Activated naive CD8-positive, alpha-beta T cell (primary cell): Measurements from ENCODE around the gene ZNF774.

Source experiments
- H3K27ac Mint-ChIP-seq: one replicate; pipeline ENCODE4 v1.8.0; 2021; ENCODE audit warnings: mixed read lengths
- H3K27me3 Mint-ChIP-seq: one replicate; pipeline ENCODE4 v1.8.0; 2021; ENCODE audit warnings: mixed read lengths
- H3K36me3 Mint-ChIP-seq: one replicate; pipeline ENCODE4 v1.8.0; 2021; ENCODE audit warnings: mixed read lengths
- H3K4me1 Mint-ChIP-seq: one replicate; pipeline ENCODE4 v1.8.0; 2021; ENCODE audit warnings: low read depth, mixed read lengths
- H3K4me3 Mint-ChIP-seq: one replicate; pipeline ENCODE4 v1.8.0; 2021; ENCODE audit warnings: mild to moderate bottlenecking, mixed read lengths
- H3K9me3 Mint-ChIP-seq: one replicate; pipeline ENCODE4 v1.8.0; 2021; ENCODE audit warnings: low read depth, mixed read lengths

The ZNF774 gene

GRCh38 chr15:90360746-90361145, 8.7 kb downstream of the ZNF774 start:
- no peaks in the 10 kb centered on the region for H3K27me3 Mint-ChIP-seq
- H3K9me3 Mint-ChIP-seq = no peaks in the 10 kb centered on the region
- no peak overlapping the region for H3K4me3 Mint-ChIP-seq
- H3K4me1 Mint-ChIP-seq = peaks cover 19% of the 10 kb centered on the region
- no peak overlapping the region for H3K27ac Mint-ChIP-seq
- no peaks in the 10 kb centered on the region for H3K36me3 Mint-ChIP-seq

GRCh38 chr15:90362936-90363212, 10.8 kb downstream of the ZNF774 start:
- peaks cover 19% of the 10 kb centered on the region for H3K4me1 Mint-ChIP-seq
- H3K4me3 Mint-ChIP-seq = no peak overlapping the region
- H3K9me3 Mint-ChIP-seq = no peaks in the 10 kb centered on the region
- no peaks in the 10 kb centered on the region for H3K27me3 Mint-ChIP-seq
- H3K27ac Mint-ChIP-seq = no peak overlapping the region
- H3K36me3 Mint-ChIP-seq = no peaks in the 10 kb centered on the region

DNA sequence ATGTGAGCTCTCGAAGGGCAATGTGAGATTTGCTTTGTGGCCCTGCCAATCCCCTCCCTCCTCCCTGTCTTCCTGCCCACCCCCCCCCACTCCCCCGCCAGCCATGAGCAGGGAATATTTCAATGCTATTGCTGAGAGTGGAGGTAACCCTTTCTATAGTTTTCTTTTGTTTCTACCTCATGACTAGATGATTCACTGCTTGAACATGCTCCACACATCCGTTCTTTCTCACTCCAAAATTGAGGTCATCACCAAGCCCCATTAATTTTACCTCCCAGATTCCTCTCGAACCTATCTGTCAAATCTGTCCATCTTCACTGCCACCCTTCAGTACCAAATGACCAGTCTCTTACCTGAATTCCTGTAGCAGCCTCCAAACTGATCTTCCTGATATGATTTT, 12.2 kb downstream of the ZNF774 start:
- H3K27me3 Mint-ChIP-seq = no peaks in the 10 kb centered on the region
- no peaks in the 10 kb centered on the region for H3K36me3 Mint-ChIP-seq
- no peaks in the 10 kb centered on the region for H3K9me3 Mint-ChIP-seq
- H3K27ac Mint-ChIP-seq = no peak overlapping the region
- no peak overlapping the region for H3K4me3 Mint-ChIP-seq
- peaks cover 19% of the 10 kb centered on the region for H3K4me1 Mint-ChIP-seq

DNA sequence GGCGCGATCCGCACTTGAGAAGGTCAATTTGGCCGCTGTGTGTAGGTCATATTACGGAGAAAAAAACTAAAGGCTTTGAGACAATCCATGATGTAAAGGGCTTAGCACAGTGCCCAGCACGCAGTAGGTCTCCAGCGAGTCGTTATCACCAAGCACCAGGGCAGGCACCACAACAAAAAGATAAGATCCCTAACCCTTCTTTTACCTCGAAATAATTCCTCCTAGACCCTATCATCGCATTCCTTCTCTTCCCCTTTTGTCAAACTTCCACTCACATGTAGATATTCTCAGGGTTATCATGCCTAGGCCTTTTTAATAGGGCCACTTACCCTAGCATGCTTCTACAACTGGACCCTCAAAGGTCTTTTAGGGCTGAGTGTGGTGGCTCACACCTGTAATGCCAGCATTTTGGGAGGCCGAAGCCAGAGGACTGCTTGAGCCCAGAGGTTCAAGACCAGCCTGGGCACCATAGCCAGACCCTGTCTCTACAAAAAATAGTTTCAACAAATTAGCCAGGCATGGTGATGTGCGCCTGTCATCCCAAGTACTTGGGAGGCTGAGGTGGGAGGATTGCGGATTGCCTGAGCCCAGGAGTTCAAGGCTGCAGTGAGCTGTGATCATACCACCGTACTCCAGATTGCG, 13.5 kb downstream of the ZNF774 start:
- Mint-ChIP-seq H3K9me3 (no peaks in the 10 kb centered on the region), H3K4me1 (peaks cover 19% of the 10 kb centered on the region), H3K4me3 (no peak overlapping the region), H3K36me3 (no peaks in the 10 kb centered on the region), H3K27ac (no peak overlapping the region), H3K27me3 (no peaks in the 10 kb centered on the region)

GRCh38 chr15:90367576-90367975, 15.5 kb downstream of the ZNF774 start:
- Mint-ChIP-seq H3K4me1 (peaks cover 11% of the 10 kb centered on the region), H3K36me3 (no peaks in the 10 kb centered on the region), H3K27me3 (no peaks in the 10 kb centered on the region), H3K4me3 (no peak overlapping the region), H3K27ac (no peak overlapping the region), H3K9me3 (no peaks in the 10 kb centered on the region)

DNA sequence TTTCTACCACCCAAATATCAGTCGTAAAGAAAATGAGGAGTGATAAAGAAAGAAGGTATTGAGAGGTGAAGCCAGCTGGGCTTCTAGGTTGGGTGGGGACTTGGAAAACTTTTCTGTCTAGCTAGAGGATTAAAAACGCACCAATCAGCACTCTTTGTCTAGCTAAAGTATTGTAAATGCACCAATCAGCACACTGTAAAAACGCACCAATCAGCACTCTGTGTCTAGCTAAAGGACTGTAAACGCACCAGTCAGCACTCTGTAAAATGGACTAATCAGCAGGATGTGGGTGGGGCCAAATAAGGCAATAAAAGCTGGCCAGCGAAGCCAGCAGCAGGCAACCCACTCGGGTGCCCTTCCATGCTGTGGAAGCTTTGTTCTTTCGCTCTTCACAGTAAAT, 23.0 kb downstream of the ZNF774 start:
- peaks cover 44% of the 10 kb centered on the region for H3K4me1 Mint-ChIP-seq
- H3K36me3 Mint-ChIP-seq = peaks cover 2% of the 10 kb centered on the region
- no peak overlapping the region for H3K4me3 Mint-ChIP-seq
- H3K27ac Mint-ChIP-seq = no peak overlapping the region
- peaks cover 4% of the 10 kb centered on the region for H3K9me3 Mint-ChIP-seq
- no peaks in the 10 kb centered on the region for H3K27me3 Mint-ChIP-seq

- Mint-ChIP-seq H3K36me3 (peaks cover 4% of the 10 kb centered on the region), H3K27me3 (no peaks in the 10 kb centered on the region), H3K27ac (peak overlapping the region; percentile 94), H3K4me3 (peak overlapping the region; percentile 70), H3K4me1 (peaks cover 48% of the 10 kb centered on the region), H3K9me3 (peaks cover 4% of the 10 kb centered on the region)
These were observed 24.7 kb downstream of the ZNF774 start for GRCh38 chr15:90376789-90377188.

- H3K36me3 Mint-ChIP-seq = peaks cover 4% of the 10 kb centered on the region
- H3K4me3 Mint-ChIP-seq = no peak overlapping the region
- no peaks in the 10 kb centered on the region for H3K27me3 Mint-ChIP-seq
- H3K9me3 Mint-ChIP-seq = peaks cover 4% of the 10 kb centered on the region
- H3K27ac Mint-ChIP-seq = no peak overlapping the region
- H3K4me1 Mint-ChIP-seq = peaks cover 48% of the 10 kb centered on the region
These were observed 27.2 kb downstream of the ZNF774 start for GRCh38 chr15:90379263-90379662.

GRCh38 chr15:90381515-90381914, 29.4 kb downstream of the ZNF774 start:
- Mint-ChIP-seq H3K4me1 (peaks cover 29% of the 10 kb centered on the region), H3K27me3 (no peaks in the 10 kb centered on the region), H3K9me3 (peaks cover 4% of the 10 kb centered on the region), H3K4me3 (no peak overlapping the region), H3K27ac (no peak overlapping the region), H3K36me3 (peaks cover 2% of the 10 kb centered on the region)

DNA sequence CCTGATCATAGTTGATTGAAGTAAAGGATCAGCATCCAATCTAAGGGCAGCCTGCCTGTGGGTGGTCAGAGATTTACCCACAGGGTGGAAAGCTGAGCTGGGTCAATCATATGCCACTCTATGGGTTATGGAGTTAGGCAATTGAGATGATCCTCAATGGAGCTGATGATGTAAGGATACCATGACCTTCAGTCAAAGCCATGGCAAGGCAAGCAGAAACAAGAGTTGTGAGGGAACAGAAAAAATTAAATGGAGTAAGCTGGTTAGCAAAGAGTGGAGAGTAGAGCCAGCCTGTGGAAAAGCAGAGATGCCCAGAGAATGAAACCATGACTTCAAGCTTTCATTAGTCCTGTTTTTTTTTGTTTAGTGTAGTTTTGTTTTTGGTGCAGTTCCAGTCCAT, 30.2 kb downstream of the ZNF774 start:
- Mint-ChIP-seq H3K4me3 (no peak overlapping the region), H3K36me3 (peaks cover 2% of the 10 kb centered on the region), H3K9me3 (peaks cover 3% of the 10 kb centered on the region), H3K27ac (no peak overlapping the region), H3K27me3 (no peaks in the 10 kb centered on the region), H3K4me1 (peaks cover 21% of the 10 kb centered on the region)

DNA sequence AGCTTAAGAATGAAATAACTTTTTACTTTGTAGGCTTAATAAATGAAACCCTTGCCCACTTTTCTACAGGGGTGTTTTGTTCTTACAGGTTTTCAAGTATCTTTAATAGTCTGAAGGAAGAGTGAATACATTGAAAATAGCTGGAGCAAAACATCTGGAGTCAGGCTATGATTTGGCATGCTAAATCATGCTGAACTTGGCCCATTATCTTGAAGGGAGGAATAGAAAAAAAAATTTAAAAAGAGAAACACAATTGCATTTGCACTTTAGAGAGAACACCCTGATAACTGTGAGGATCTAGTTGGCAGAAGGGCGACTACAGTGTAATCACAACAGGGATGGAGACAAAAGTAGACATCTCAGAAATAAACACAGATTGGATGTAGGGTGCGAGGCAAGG, 34.1 kb downstream of the ZNF774 start:
- Mint-ChIP-seq H3K9me3 (no peaks in the 10 kb centered on the region), H3K4me3 (peak overlapping the region; percentile 42), H3K4me1 (peaks cover 26% of the 10 kb centered on the region), H3K36me3 (peaks cover 3% of the 10 kb centered on the region), H3K27ac (no peak overlapping the region), H3K27me3 (no peaks in the 10 kb centered on the region)

DNA sequence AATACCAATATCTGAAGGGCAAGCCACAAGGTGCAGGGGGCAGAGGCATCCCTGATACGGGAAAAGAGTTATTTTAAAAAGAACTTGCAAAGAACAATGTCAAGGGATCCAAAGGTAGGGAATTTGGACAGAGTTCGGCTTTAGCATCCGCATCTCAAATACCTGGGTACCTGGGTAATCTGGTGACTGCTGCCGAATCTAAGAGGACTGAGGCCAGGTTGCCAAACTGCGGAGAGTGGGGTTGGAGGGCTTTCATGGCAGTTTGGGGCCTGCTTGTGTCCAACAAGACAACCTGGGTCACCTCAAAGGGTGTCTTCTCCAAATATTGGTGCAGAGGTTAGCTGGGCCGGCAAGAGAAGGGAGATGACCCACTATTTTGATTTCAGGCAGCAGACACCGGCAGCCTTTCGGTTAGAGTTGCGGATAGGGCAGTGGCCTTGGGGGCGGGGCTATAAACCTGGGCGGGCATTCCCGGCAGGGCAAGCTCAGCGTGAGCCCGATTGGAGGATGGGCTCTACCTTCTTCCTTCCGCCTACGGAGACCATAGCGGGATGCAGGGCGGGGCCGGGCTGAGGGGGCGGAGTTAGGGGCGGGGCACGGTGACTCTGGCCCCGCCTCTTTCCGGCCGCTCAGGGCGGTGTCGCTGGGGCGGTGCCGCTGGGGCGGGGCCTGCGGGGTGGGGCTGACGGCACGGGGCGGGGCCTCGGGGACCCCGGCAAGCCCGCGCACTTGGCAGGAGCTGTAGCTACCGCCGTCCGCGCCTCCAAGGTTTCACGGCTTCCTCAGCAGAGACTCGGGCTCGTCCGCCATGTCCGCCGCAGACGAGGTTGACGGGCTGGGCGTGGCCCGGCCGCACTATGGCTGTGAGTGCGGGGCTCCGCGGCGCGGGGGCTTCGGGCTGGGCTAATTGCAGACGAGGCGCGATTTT, 35.7 kb downstream of the ZNF774 start, which contains the start of gene IQGAP1:
IQGAP1 (plus strand) TSS at position 709 of the 928 bp plus-strand sequence; CDS start at position 809, 100 bp downstream.
- peaks cover 9% of the 10 kb centered on the region for H3K36me3 Mint-ChIP-seq
- no peaks in the 10 kb centered on the region for H3K27me3 Mint-ChIP-seq
- peak within 1 kb of the TSS; percentile 88 for H3K4me3 Mint-ChIP-seq
- H3K9me3 Mint-ChIP-seq = no peaks in the 10 kb centered on the region
- H3K27ac Mint-ChIP-seq = peak within 1 kb of the TSS; percentile 89
- H3K4me1 Mint-ChIP-seq = peaks cover 39% of the 10 kb centered on the region

- no peaks in the 10 kb centered on the region for H3K27me3 Mint-ChIP-seq
- H3K4me3 Mint-ChIP-seq = peak overlapping the region; percentile 88
- H3K4me1 Mint-ChIP-seq = peaks cover 47% of the 10 kb centered on the region
- peak overlapping the region; percentile 89 for H3K27ac Mint-ChIP-seq
- no peaks in the 10 kb centered on the region for H3K9me3 Mint-ChIP-seq
- H3K36me3 Mint-ChIP-seq = peaks cover 9% of the 10 kb centered on the region
These were observed 36.6 kb downstream of the ZNF774 start for GRCh38 chr15:90388462-90389380.

- peaks cover 52% of the 10 kb centered on the region for H3K4me1 Mint-ChIP-seq
- H3K36me3 Mint-ChIP-seq = peaks cover 9% of the 10 kb centered on the region
- no peaks in the 10 kb centered on the region for H3K27me3 Mint-ChIP-seq
- H3K27ac Mint-ChIP-seq = no peak overlapping the region
- H3K4me3 Mint-ChIP-seq = peak overlapping the region; percentile 88
- H3K9me3 Mint-ChIP-seq = no peaks in the 10 kb centered on the region
These were observed 37.4 kb downstream of the ZNF774 start for GRCh38 chr15:90389513-90389912.

DNA sequence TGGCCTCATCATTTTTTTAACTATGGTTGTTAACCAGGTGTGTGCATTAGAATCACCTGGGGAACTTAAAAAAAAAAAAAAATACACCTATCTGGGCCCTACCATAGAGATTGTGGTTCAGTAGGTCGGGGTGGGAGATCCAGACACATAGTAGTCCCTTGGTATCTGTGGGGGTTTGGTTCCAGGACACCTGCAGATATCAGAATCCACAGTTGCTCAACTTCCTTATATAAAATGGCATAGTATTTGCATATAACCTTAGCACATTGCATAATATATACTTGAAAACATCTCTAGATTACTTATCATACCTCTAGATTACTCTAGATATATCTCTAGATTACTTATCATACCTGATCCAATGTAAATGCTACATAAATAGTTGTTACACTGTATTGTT, 41.0 kb downstream of the ZNF774 start:
- H3K4me1 Mint-ChIP-seq = peaks cover 73% of the 10 kb centered on the region
- H3K9me3 Mint-ChIP-seq = no peaks in the 10 kb centered on the region
- H3K27ac Mint-ChIP-seq = no peak overlapping the region
- no peaks in the 10 kb centered on the region for H3K27me3 Mint-ChIP-seq
- peaks cover 12% of the 10 kb centered on the region for H3K36me3 Mint-ChIP-seq
- H3K4me3 Mint-ChIP-seq = no peak overlapping the region
